ENCODE measurements around the gene C11orf42. TPM values are rescaled to one million over a fixed set of nuclear protein-coding genes. Genes with fewer than 3 reads are reported as not detected.

C11orf42 gene
- total and polyA plus RNA-seq, 4 donors: not detected

DNA sequence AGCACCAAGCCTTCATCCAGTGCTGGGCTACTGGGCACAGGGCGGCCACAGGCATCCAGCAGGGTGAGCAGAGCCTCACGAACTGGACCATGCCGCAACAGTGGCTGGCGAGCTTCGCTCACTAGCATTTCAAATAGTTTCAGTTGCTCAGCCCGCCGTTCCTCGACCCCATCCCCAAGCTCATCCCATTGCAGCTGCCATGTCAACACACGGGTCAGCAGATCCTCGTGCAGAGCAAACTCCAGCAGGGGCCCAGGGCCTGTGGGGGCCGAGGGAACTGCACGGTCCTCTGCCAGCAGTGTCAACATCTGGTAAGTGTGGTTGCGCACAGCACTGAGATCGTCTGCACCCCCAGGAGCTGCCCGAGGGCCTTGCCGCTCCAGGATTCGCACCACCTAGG, 18.5 kb downstream of the C11orf42 start:
- no peak for DNase-seq
- peaks cover 24 to 29% (median 28%) of the 10 kb centered on the region in 4 donors for H3K36me3 ChIP-seq (ENCODE audit: control insufficient read depth in 4 of 4, insufficient read depth in 4 of 4, low read length in 4 of 4)
- no peak overlapping the region for H3K9ac ChIP-seq (ENCODE audit: insufficient read depth in 1 of 2, low read length in 2 of 2)
- no peak overlapping the region for H3K27ac ChIP-seq (ENCODE audit: low read depth in 1 of 2, low read length in 1 of 2)
- TF ChIP-seq, protein P1, sequence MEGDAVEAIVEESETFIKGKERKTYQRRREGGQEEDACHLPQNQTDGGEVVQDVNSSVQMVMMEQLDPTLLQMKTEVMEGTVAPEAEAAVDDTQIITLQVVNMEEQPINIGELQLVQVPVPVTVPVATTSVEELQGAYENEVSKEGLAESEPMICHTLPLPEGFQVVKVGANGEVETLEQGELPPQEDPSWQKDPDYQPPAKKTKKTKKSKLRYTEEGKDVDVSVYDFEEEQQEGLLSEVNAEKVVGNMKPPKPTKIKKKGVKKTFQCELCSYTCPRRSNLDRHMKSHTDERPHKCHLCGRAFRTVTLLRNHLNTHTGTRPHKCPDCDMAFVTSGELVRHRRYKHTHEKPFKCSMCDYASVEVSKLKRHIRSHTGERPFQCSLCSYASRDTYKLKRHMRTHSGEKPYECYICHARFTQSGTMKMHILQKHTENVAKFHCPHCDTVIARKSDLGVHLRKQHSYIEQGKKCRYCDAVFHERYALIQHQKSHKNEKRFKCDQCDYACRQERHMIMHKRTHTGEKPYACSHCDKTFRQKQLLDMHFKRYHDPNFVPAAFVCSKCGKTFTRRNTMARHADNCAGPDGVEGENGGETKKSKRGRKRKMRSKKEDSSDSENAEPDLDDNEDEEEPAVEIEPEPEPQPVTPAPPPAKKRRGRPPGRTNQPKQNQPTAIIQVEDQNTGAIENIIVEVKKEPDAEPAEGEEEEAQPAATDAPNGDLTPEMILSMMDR (IDR thresholded peaks at IDR 0.05; ENCODE audit: control extremely low read depth, extremely low read depth): no peak
- ATAC-seq (ENCODE audit: insufficient read depth, low FRiP score): no peak
- H3K27me3 ChIP-seq (ENCODE audit: control insufficient read depth in 3 of 3, insufficient read depth in 3 of 3, low read length in 2 of 3): no peaks in the 10 kb centered on the region
- no peaks in the 10 kb centered on the region for H3K9me3 ChIP-seq (ENCODE audit: control insufficient read depth in 4 of 4, insufficient read depth in 3 of 4, low read length in 3 of 4)
- H3K4me1 ChIP-seq (ENCODE audit: control insufficient read depth in 5 of 5, insufficient read depth in 5 of 5, low read length in 5 of 5): peaks cover 0 to 15% (median 4%) of the 10 kb centered on the region in 5 donors
- WGBS, 2 donors: 96 to 97% methylated on average over 17 of the region's 17 CpGs
- no peak overlapping the region for H3K4me3 ChIP-seq

DNA sequence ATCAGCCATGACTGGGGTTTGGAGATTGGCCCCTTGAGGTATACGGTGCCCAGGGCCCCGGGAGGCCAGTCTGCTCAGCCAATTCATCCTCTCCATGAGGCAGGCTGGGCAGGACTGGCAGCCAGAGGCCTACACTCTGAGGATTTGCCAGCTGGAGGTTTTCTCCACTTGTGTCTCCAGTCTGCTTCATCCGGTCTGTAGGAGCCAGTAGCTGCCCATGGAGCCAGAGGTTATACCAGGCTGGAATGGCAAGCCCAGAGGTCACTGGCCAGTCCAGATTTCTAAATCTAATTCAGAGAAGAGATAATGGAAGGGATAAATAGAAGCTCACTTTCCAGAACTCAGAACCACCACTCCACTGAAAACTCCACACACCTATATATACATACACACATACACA, 19.1 kb downstream of the C11orf42 start:
- DNase-seq (no peak), ATAC-seq (ENCODE audit: insufficient read depth, low FRiP score) (no peak)
- TF ChIP-seq, protein P1 (IDR thresholded peaks at IDR 0.05; ENCODE audit: control extremely low read depth, extremely low read depth): no peak
- H3K4me1 ChIP-seq (ENCODE audit: control insufficient read depth in 5 of 5, insufficient read depth in 5 of 5, low read length in 5 of 5): peaks cover 0 to 16% (median 4%) of the 10 kb centered on the region in 5 donors
- H3K9ac ChIP-seq (ENCODE audit: insufficient read depth in 1 of 2, low read length in 2 of 2): no peak overlapping the region
- no peak overlapping the region for H3K4me3 ChIP-seq
- H3K27me3 ChIP-seq (ENCODE audit: control insufficient read depth in 3 of 3, insufficient read depth in 3 of 3, low read length in 2 of 3): no peaks in the 10 kb centered on the region
- peak overlapping the region in 1 of 2 donors; percentile 5 for H3K27ac ChIP-seq (ENCODE audit: low read depth in 1 of 2, low read length in 1 of 2)
- H3K9me3 ChIP-seq (ENCODE audit: control insufficient read depth in 4 of 4, insufficient read depth in 3 of 4, low read length in 3 of 4): no peaks in the 10 kb centered on the region
- 98 to 100% methylated on average over 3 of the region's 3 CpGs for WGBS, 2 donors
- peaks cover 21 to 29% (median 25%) of the 10 kb centered on the region in 4 donors for H3K36me3 ChIP-seq (ENCODE audit: control insufficient read depth in 4 of 4, insufficient read depth in 4 of 4, low read length in 4 of 4)

DNA sequence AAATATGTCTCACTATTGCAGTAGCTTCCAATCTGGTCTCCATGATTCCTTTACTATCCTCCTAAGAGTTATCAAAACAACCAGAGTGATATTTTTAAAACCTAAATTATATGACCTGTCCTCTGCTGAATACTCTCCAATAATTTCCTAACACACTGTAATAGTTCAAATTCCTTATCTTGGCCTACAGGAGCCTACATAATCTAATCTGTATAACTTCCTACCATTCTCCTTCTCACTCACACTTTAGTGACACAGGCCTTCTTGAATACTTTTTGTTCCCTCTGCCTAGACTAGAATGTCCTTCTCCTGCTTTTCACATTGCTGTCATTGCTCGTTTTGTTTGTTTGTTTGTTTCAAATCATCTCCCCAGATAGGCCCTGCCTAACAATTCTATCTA, 19.7 kb downstream of the C11orf42 start:
- Histone ChIP-seq H3K36me3 (ENCODE audit: control insufficient read depth in 4 of 4, insufficient read depth in 4 of 4, low read length in 4 of 4) (peaks cover 21 to 28% (median 22%) of the 10 kb centered on the region in 4 donors), H3K9ac (ENCODE audit: insufficient read depth in 1 of 2, low read length in 2 of 2) (no peak overlapping the region), H3K27ac (ENCODE audit: low read depth in 1 of 2, low read length in 1 of 2) (no peak overlapping the region), H3K27me3 (ENCODE audit: control insufficient read depth in 3 of 3, insufficient read depth in 3 of 3, low read length in 2 of 3) (no peaks in the 10 kb centered on the region), H3K4me3 (no peak overlapping the region), H3K9me3 (ENCODE audit: control insufficient read depth in 4 of 4, insufficient read depth in 3 of 4, low read length in 3 of 4) (no peaks in the 10 kb centered on the region), H3K4me1 (ENCODE audit: control insufficient read depth in 5 of 5, insufficient read depth in 5 of 5, low read length in 5 of 5) (peaks cover 0 to 18% (median 4%) of the 10 kb centered on the region in 5 donors)
- 57 to 86% methylated on average over 1 of the region's 1 CpG for WGBS, 2 donors
- TF ChIP-seq, protein P1 (IDR thresholded peaks at IDR 0.05; ENCODE audit: control extremely low read depth, extremely low read depth): no peak
- ATAC-seq (ENCODE audit: insufficient read depth, low FRiP score) (no peak), DNase-seq (no peak)

DNA sequence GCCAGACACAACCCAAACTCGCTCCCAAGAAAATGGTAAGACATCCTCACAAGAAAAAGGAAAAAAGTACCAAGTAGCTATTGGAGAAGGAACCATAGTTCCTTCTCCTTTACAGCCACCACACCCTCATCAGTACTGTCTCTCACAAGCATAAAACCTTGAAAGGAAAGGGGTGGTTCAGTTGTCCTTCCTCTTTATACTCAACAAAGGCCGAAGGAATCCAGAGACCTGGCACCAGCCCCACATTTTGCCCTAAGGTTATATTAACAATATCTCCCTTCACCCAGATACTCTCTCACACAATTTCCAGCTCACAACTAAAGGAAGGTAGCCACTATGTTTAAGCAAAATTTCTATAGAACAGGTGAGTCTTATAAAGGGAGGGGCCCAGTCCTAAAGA, 20.5 kb downstream of the C11orf42 start:
- Histone ChIP-seq H3K36me3 (ENCODE audit: control insufficient read depth in 4 of 4, insufficient read depth in 4 of 4, low read length in 4 of 4) (peaks cover 21 to 28% (median 21%) of the 10 kb centered on the region in 4 donors), H3K27ac (ENCODE audit: low read depth in 1 of 2, low read length in 1 of 2) (no peak overlapping the region), H3K9ac (ENCODE audit: insufficient read depth in 1 of 2, low read length in 2 of 2) (no peak overlapping the region), H3K4me3 (no peak overlapping the region), H3K27me3 (ENCODE audit: control insufficient read depth in 3 of 3, insufficient read depth in 3 of 3, low read length in 2 of 3) (no peaks in the 10 kb centered on the region), H3K9me3 (ENCODE audit: control insufficient read depth in 4 of 4, insufficient read depth in 3 of 4, low read length in 3 of 4) (no peaks in the 10 kb centered on the region), H3K4me1 (ENCODE audit: control insufficient read depth in 5 of 5, insufficient read depth in 5 of 5, low read length in 5 of 5) (peaks cover 0 to 18% (median 4%) of the 10 kb centered on the region in 5 donors)
- 48% methylated on average over 2 of the region's 2 CpGs for WGBS, 2 donors
- ATAC-seq (ENCODE audit: insufficient read depth, low FRiP score): no peak
- TF ChIP-seq, protein P1 (IDR thresholded peaks at IDR 0.05; ENCODE audit: control extremely low read depth, extremely low read depth): no peak
- no peak for DNase-seq

Measured in lung (tissue), 12 donors.